Gastrocnemius medialis (tissue), 4 donors: ENCODE data around the gene ASL. TPM values are rescaled to one million over a fixed set of nuclear protein-coding genes. Genes with fewer than 3 reads are reported as not detected.
A peak's percentile ranks its signal among the peaks of the same experiment; 100 is the strongest.
"Not testable (repeated sequence)": the region's sequence is repeated elsewhere in the genome, so short reads cannot be mapped to it uniquely, and the experiment has no call there.

ENCODE experiments used
- ATAC-seq, 2 donors: fragments of 150-250 bp; one replicate each; pipeline ENCODE4 v1.9.1; 2016
- DNase-seq, 2 donors: peaks; one replicate each; pipeline ENCODE4 v3.0.0-alpha.2; 2019
- H3K27ac ChIP-seq, 4 donors: fragments of 200-600 bp; sonication (generic); 1 replicate in 1 of 4; 2 replicates in 3 of 4; pipeline ENCODE4 v1.5.1; 2016 to 2018; ENCODE audit warnings: mild to moderate bottlenecking in 2 of 4, moderate library complexity in 1 of 4
- H3K27me3 ChIP-seq, 3 donors: fragments of 200-600 bp; sonication (generic) in 2 of 3; 1 replicate in 1 of 3; 2 replicates in 2 of 3; pipeline versions ENCODE4 v1.5.1 to v1.6.0; 2016 to 2019; ENCODE audit warnings: mild to moderate bottlenecking in 1 of 3, moderate library complexity in 1 of 3
- H3K36me3 ChIP-seq, 2 donors: fragments of 200-600 bp; sonication (generic) in 1 of 2; one replicate each; pipeline ENCODE4 v1.5.1; 2017 to 2018
- H3K4me1 ChIP-seq, 2 donors: fragments of 200-600 bp; sonication (generic) in 1 of 2; one replicate each; pipeline ENCODE4 v1.5.1; 2016 to 2017; ENCODE audit warnings: mild to moderate bottlenecking in 2 of 2
- H3K4me3 ChIP-seq, 4 donors: fragments of 200-600 bp; sonication (generic) in 3 of 4; 1 replicate in 1 of 4; 2 replicates in 3 of 4; pipeline ENCODE4 v1.5.1; 2016 to 2019; ENCODE audit warnings: mild to moderate bottlenecking in 2 of 4
- H3K9me3 ChIP-seq, 3 donors: fragments of 200-600 bp; sonication (generic) in 2 of 3; 1 replicate in 1 of 3; 2 replicates in 2 of 3; pipeline ENCODE4 v1.5.1; 2016 to 2019
- CTCF ChIP-seq, 5 experiments: fragments of 450-650 bp in 3 of 5; fragments of 200-600 bp in 2 of 5; sonication (generic) in 2 of 5; IDR thresholded peaks in 4 of 5; conservative IDR thresholded peaks in 1 of 5; 1 replicate in 4 of 5; 2 replicates in 1 of 5; pipeline ENCODE4 v1.5.1; 2016 to 2019; ENCODE audit warnings: antibody characterized with exemption in 5 of 5, mild to moderate bottlenecking in 3 of 5, moderate library complexity in 3 of 5
- POLR2A ChIP-seq, 2 donors: fragments of 450-650 bp; IDR thresholded peaks; one replicate each; pipeline ENCODE4 v1.6.1; 2017; ENCODE audit warnings: antibody characterized with exemption in 2 of 2, mild to moderate bottlenecking in 2 of 2, moderate library complexity in 2 of 2
- in situ Hi-C, 4 donors: fragments of 200-750 bp; cut with MboI; loops; one replicate each; pipeline versions ENCODE4 v1.15.0 to v1.8.0; 2017; ENCODE audit warnings: low sequenced_read_pairs in 4 of 4
- intact Hi-C: fragments of 100-400 bp; cut with DNase I; formaldehyde crosslinking; loops from one replicate; pipeline ENCODE4 v1.15.1; 2023; ENCODE audit warnings: low total_unique reads
- total RNA-seq, 4 donors: library from RNA; depleted of rRNA; stranded (reverse); fragments of >200 nt; gene quantifications; one replicate each; pipeline versions ENCODE4 v1.1.0 to v1.2.3, GENCODE V29; 2016

ASL gene
- total RNA-seq, 4 donors from 2014 or later = 2.5 to 8.7 (median 4.9) TPM

DNA sequence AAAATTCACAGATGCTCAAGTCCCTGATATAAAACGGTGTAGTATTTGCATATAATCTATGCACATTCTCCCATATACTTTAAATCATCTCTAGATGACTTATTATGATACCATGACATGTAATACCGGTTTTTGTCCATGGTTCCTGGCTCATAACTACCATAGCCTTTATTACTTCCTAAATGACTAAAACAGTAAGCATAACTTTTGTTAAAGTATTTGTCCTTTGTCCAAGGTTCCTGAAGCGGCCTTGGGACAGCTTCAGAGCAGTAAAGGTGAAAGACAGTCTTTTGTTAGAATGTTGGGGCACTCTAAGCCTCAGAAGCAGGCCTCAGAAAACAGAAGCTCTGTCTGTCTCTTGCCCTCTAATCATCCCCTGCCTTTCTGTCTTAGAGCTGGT lies 43.0 kb downstream of the ASL start:
- TF ChIP-seq POLR2A (IDR thresholded peaks at IDR 0.05) (no peak), CTCF (IDR thresholded peaks at IDR 0.05 in 4 of 5, conservative IDR thresholded peaks at IDR 0.05 in 1 of 5) (no peak)
- H3K4me3 ChIP-seq = no peak overlapping the region
- ATAC-seq (no peak), DNase-seq (no peak)
- no peaks in the 10 kb centered on the region for H3K9me3 ChIP-seq
- H3K27ac ChIP-seq = peak overlapping the region; percentile 11 to 38 (median 14)
- H3K36me3 ChIP-seq = no peaks in the 10 kb centered on the region
- in situ Hi-C loops (no loop called here), intact Hi-C loops (loop anchor here (10.0 kb wide), 1 partner anchor 244 kb away; the partner anchor contains the start of gene VKORC1L1)
- H3K27me3 ChIP-seq = no peaks in the 10 kb centered on the region
- peaks cover 27 to 55% of the 10 kb centered on the region in 2 donors for H3K4me1 ChIP-seq

- H3K9me3 ChIP-seq = no peaks in the 10 kb centered on the region
- ATAC-seq = no peak
- intact Hi-C loops = loop anchor here (10.0 kb wide), 1 partner anchor 245 kb away; the partner anchor contains the start of gene VKORC1L1
- no peaks in the 10 kb centered on the region for H3K36me3 ChIP-seq
- H3K27ac ChIP-seq = peak overlapping the region; percentile 11 to 38 (median 14)
- TF ChIP-seq CTCF (IDR thresholded peaks at IDR 0.05 in 4 of 5, conservative IDR thresholded peaks at IDR 0.05 in 1 of 5) (no peak), POLR2A (IDR thresholded peaks at IDR 0.05) (no peak)
- peaks cover 22 to 59% of the 10 kb centered on the region in 2 donors for H3K4me1 ChIP-seq
- no peak overlapping the region for H3K4me3 ChIP-seq
- in situ Hi-C loops = no loop called here
- H3K27me3 ChIP-seq = no peaks in the 10 kb centered on the region
- no peak for DNase-seq
Observed at GRCh38 chr7:66119245-66119850, 43.7 kb downstream of the ASL start.

DNA sequence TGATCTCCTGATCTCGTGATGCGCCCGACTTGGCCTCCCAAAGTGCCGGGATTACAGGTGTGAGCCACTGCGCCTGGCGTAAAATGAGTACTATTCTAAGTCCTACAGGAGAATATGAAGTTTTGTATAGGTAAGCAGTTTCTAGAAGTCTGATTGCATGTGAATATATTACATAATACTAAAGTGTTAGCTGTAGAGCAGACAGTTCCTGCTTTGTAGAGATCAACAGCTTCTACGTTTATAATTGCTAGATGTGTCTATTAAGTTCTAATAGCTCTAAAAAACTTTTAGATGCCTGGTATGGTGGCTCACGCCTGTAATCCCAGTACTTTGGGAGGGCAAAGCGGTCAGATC lies 47.5 kb downstream of the ASL start:
- in situ Hi-C loops = no loop called here
- no peak for ATAC-seq
- Histone ChIP-seq H3K36me3 (no peaks in the 10 kb centered on the region), H3K4me1 (peaks cover 40 to 66% of the 10 kb centered on the region in 2 donors), H3K27ac (peak overlapping the region in 1 of 4 donors; percentile 40), H3K27me3 (no peaks in the 10 kb centered on the region), H3K9me3 (no peaks in the 10 kb centered on the region), H3K4me3 (no peak overlapping the region)
- DNase-seq = no peak
- TF ChIP-seq CTCF (IDR thresholded peaks at IDR 0.05 in 4 of 5, conservative IDR thresholded peaks at IDR 0.05 in 1 of 5) (no peak), POLR2A (IDR thresholded peaks at IDR 0.05) (no peak)
- intact Hi-C loops = no loop called here

- peaks cover 32 to 59% of the 10 kb centered on the region in 2 donors for H3K4me1 ChIP-seq
- ATAC-seq = peak in 1 of 2 donors; percentile 34
Observed at GRCh38 chr7:66124569-66124861, 48.9 kb downstream of the ASL start.

DNA sequence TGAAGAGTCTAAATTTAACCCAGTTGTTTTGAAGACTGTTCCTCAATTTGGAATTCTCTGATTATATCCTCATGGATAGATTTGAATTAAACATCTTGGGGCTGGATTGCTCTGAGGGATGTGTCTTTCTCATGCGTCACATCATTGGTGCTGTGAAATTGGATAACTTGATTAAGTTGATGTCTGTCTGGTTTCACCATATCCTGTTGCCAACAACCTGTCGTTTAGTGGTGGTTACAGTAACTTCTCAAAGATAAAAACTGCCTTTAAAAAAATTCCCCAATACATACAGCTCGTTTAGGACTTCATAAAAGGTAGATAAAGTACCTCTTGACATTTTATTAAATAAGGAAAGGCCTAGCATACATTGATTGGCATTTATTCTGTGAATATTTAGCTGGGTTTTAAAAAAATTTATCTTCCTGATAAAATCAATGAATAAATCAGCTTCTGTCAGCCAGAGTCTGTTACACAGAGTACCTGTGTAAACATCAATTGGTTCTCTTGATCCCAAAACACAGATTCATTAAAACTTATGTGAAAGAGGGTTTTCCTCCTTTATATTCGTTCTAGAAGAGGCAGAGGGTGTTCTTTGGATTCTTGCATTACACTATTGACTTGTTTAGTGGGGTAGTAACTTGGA lies 49.6 kb downstream of the ASL start:
- H3K4me1 ChIP-seq = peaks cover 32 to 55% of the 10 kb centered on the region in 2 donors
- intact Hi-C loops = no loop called here
- ATAC-seq (peak; percentile 42 to 62), DNase-seq (no peak)
- peaks cover 0 to under 1% of the 10 kb centered on the region in 2 donors for H3K36me3 ChIP-seq
- H3K27ac ChIP-seq = peak overlapping the region; percentile 55 to 75 (median 67)
- H3K27me3 ChIP-seq = no peaks in the 10 kb centered on the region
- TF ChIP-seq POLR2A (IDR thresholded peaks at IDR 0.05) (no peak), CTCF (IDR thresholded peaks at IDR 0.05 in 4 of 5, conservative IDR thresholded peaks at IDR 0.05 in 1 of 5) (no peak)
- in situ Hi-C loops = no loop called here
- H3K4me3 ChIP-seq = peak overlapping the region in 3 of 4 donors; percentile 3 to 10 (median 7)
- H3K9me3 ChIP-seq = no peaks in the 10 kb centered on the region

More at GRCh38 chr7:66124569-66124861, 48.9 kb downstream of the ASL start:
- peak overlapping the region in 3 of 4 donors; percentile 3 to 14 (median 7) for H3K4me3 ChIP-seq
- H3K27me3 ChIP-seq, H3K36me3 ChIP-seq, DNase-seq, in situ Hi-C loops, H3K9me3 ChIP-seq, intact Hi-C loops: not testable (repeated sequence)
- peak overlapping the region; percentile 55 to 75 (median 67) for H3K27ac ChIP-seq

DNA sequence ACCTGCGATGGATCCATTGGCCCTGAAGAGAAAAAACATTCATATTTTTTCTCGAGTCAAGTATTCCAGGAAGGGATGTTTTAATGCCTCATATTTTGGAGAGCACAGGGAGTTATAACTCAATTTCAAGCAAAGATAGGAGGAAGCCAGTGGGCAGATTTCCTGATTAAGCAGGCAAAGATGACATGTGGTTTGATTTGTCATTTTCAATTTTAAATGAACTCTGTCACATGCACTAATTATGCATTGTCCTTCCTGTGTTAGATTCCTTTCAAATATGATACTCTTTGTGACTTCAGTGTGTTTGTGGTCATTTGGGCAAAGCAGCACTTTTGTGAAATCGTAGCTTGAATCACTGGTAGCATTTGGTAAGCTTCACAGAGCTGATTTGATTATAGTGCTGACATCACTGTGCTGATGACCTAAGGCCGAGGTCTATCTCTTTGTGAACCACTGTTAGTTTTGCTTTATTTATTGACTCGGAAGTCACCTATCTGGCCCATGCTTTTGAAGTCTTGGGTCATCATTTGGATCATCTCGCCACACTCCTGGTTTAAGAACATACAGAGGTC lies 50.2 kb downstream of the ASL start:
- ATAC-seq, intact Hi-C loops, H3K36me3 ChIP-seq, DNase-seq, in situ Hi-C loops, H3K9me3 ChIP-seq, H3K4me3 ChIP-seq, H3K27me3 ChIP-seq: not testable (repeated sequence)
- Histone ChIP-seq H3K27ac (peak overlapping the region; percentile 55 to 75 (median 67)), H3K4me1 (peaks cover 32 to 55% of the 10 kb centered on the region in 2 donors)

- Histone ChIP-seq H3K4me1 (peaks cover 32 to 54% of the 10 kb centered on the region in 2 donors), H3K36me3 (peaks cover 0 to 20% of the 10 kb centered on the region in 2 donors), H3K27ac (peak overlapping the region in 3 of 4 donors; percentile 12 to 73 (median 61))
- in situ Hi-C loops, intact Hi-C loops, H3K4me3 ChIP-seq, ATAC-seq, DNase-seq, H3K9me3 ChIP-seq, H3K27me3 ChIP-seq: not testable (repeated sequence)
Observed at GRCh38 chr7:66127172-66127571, 51.6 kb downstream of the ASL start.
